Esophagus muscularis mucosa (tissue), 3 donors: ENCODE data around the gene NMNAT3.

ENCODE experiments used
- CTCF ChIP-seq, 3 experiments: fragments of 200-600 bp in 2 of 3; fragments of 450-650 bp in 1 of 3; sonication (generic) in 2 of 3; IDR thresholded peaks; one replicate each; pipeline ENCODE4 v1.5.1; 2017 to 2019; ENCODE audit warnings: antibody characterized with exemption in 3 of 3, mild to moderate bottlenecking in 2 of 3, moderate library complexity in 1 of 3
- POLR2AphosphoS5 ChIP-seq, 2 donors: sonication (generic); formaldehyde crosslinking; IDR thresholded peaks; one replicate each; pipeline ENCODE4 v1.6.1; 2017; ENCODE audit warnings: antibody characterized with exemption in 2 of 2

- TF ChIP-seq CTCF (IDR thresholded peaks at IDR 0.05) (no peak), POLR2AphosphoS5 (IDR thresholded peaks at IDR 0.05) (no peak)
These were observed 91.3 kb downstream of the NMNAT3 start for GRCh38 chr3:139586420-139587017.
